ENCODE measurements around the gene ARSG.

GRCh38 chr17:68349157-68349556 lies 57.9 kb downstream of the ARSG start:
- TF ChIP-seq CTCF (conservative IDR thresholded peaks at IDR 0.05) (no peak), ZFX (IDR thresholded peaks at IDR 0.05) (no peak)

Measured in C4-2B (cell line).